H1 (cell line): ENCODE results near the gene CSNK1G3. TPM values are rescaled to one million over a fixed set of nuclear protein-coding genes. Genes with fewer than 3 reads are reported as not detected.

Experiments used
- CTCF ChIA-PET: fragments of 300-600 bp; sonication (Branson Sonifier 250); formaldehyde crosslinking; loops from one replicate; lab custom pipeline; 2021; ENCODE audit not compliant: partially characterized antibody; lab: Charles Lee
- POLR2A ChIA-PET: fragments of 300-600 bp; sonication (Branson Sonifier 250); formaldehyde crosslinking; loops from one replicate; lab custom pipeline; 2021; ENCODE audit warnings: inconsistent platforms; ENCODE audit not compliant: partially characterized antibody; lab: Charles Lee
- DNase-seq, 2 experiments: peaks; one replicate each; pipeline versions ENCODE4 v3.0.0 to v3.0.0-alpha.2; 2010 to 2022; ENCODE audit warnings: low spot score in 2 of 2, low read depth in 1 of 2, mixed read lengths in 1 of 2
- FAIRE-seq: peaks from 2 replicates; lab custom pipeline; 2011; peaks lifted over from hg19 to GRCh38; lab: Jason Lieb, UNC
- H2AFZ ChIP-seq: 2 replicates; pipeline ENCODE4 v1.8.1; 2012; ENCODE audit warnings: low read length, inconsistent platforms
- H2AK5ac ChIP-seq: 2 replicates; pipeline ENCODE4 v1.6.1; 2013; ENCODE audit warnings: low read depth, low read length
- H2BK120ac ChIP-seq: replicated peaks from 2 replicates; pipeline ENCODE3; 2013; ENCODE audit warnings: low read depth, low read length, inconsistent platforms
- H2BK12ac ChIP-seq: 2 replicates; pipeline ENCODE4 v1.6.1; 2013; ENCODE audit warnings: low read depth, low read length
- H2BK15ac ChIP-seq: 2 replicates; pipeline ENCODE4 v1.6.1; 2013; ENCODE audit warnings: low read length
- H2BK20ac ChIP-seq: 2 replicates; pipeline ENCODE4 v1.6.1; 2013; ENCODE audit warnings: low read length
- H2BK5ac ChIP-seq: 2 replicates; pipeline ENCODE4 v1.6.1; 2013; ENCODE audit warnings: low read depth, low read length
- H3K14ac ChIP-seq: 2 replicates; pipeline ENCODE4 v1.6.1; 2013; ENCODE audit warnings: inconsistent platforms; ENCODE audit not compliant: insufficient read length
- H3K18ac ChIP-seq: 2 replicates; pipeline ENCODE4 v1.6.1; 2013; ENCODE audit warnings: low read length; ENCODE audit errors: extremely low read depth
- H3K23ac ChIP-seq: 2 replicates; pipeline ENCODE4 v1.6.1; 2013; ENCODE audit warnings: inconsistent platforms; ENCODE audit not compliant: insufficient read length
- H3K23me2 ChIP-seq: 2 replicates; pipeline ENCODE4 v1.6.1; 2013; ENCODE audit warnings: low read depth, low read length
- H3K27ac ChIP-seq: 2 replicates; pipeline ENCODE4 v1.6.1; 2011; ENCODE audit warnings: low read depth, low read length, inconsistent platforms
- H3K27me3 ChIP-seq, 4 experiments: replicated peaks in 1 of 4; 1 replicate in 1 of 4; 2 replicates in 3 of 4; pipeline versions ENCODE4 v1.6.1 to v1.8.1; 2011 to 2013; ENCODE audit warnings: low read length in 3 of 4, mild to moderate bottlenecking in 3 of 4, inconsistent platforms in 2 of 4, mixed read lengths in 2 of 4, moderate library complexity in 1 of 4; ENCODE audit not compliant: control insufficient read depth in 3 of 4, insufficient read depth in 3 of 4; ENCODE audit errors: extremely low read depth in 1 of 4
- H3K36me3 ChIP-seq, 4 experiments: 2 replicates each; pipeline versions ENCODE4 v1.6.1 to v1.8.1; 2011 to 2013; ENCODE audit warnings: mild to moderate bottlenecking in 4 of 4, low read length in 3 of 4, moderate library complexity in 2 of 4, control low read depth in 1 of 4, inconsistent platforms in 1 of 4; ENCODE audit not compliant: insufficient read depth in 4 of 4, control insufficient read depth in 2 of 4
- H3K4ac ChIP-seq: replicated peaks from 2 replicates; pipeline ENCODE3; 2013; ENCODE audit warnings: low read length, low read depth, mixed read lengths, inconsistent platforms; ENCODE audit not compliant: insufficient read length
- H3K4me1 ChIP-seq, 4 experiments: replicated peaks in 1 of 4; 1 replicate in 1 of 4; 2 replicates in 3 of 4; pipeline versions ENCODE4 v1.6.1 to v1.8.1; 2011 to 2013; ENCODE audit warnings: low read length in 3 of 4, inconsistent platforms in 2 of 4, mixed read lengths in 1 of 4; ENCODE audit not compliant: insufficient read depth in 4 of 4, control insufficient read depth in 3 of 4
- H3K4me2 ChIP-seq, 2 experiments: 2 replicates each; pipeline versions ENCODE4 v1.6.1 to v1.8.1; 2011 to 2013; ENCODE audit warnings: low read depth in 2 of 2, low read length in 2 of 2, control low read depth in 1 of 2, inconsistent platforms in 1 of 2, mild to moderate bottlenecking in 1 of 2; ENCODE audit not compliant: insufficient read depth in 1 of 2
- H3K4me3 ChIP-seq, 4 experiments: fragments of 200-600, 300-600 bp in 1 of 4; sonication (generic), shearing (Covaris generic), sonication (Bioruptor Twin) in 1 of 4; 2 replicates each; pipeline versions ENCODE4 v1.5.1 to v1.8.1; 2011 to 2016; ENCODE audit warnings: low read length in 4 of 4, low read depth in 3 of 4, control low read depth in 2 of 4, inconsistent platforms in 2 of 4, mild to moderate bottlenecking in 2 of 4, mixed read lengths in 1 of 4, moderate library complexity in 1 of 4; ENCODE audit not compliant: insufficient read depth in 2 of 4; ENCODE audit errors: extremely low read depth in 1 of 4
- H3K56ac ChIP-seq: replicated peaks from 2 replicates; pipeline ENCODE3; 2013; ENCODE audit warnings: low read depth, mild to moderate bottlenecking, mixed read lengths, low read length, inconsistent platforms; ENCODE audit not compliant: insufficient read length
- H3K79me1 ChIP-seq: 2 replicates; pipeline ENCODE4 v1.6.1; 2013; ENCODE audit warnings: low read depth, low read length, control low read depth
- H3K79me2 ChIP-seq, 2 experiments: 2 replicates each; pipeline versions ENCODE4 v1.6.1 to v1.8.1; 2012 to 2013; ENCODE audit warnings: low read length in 2 of 2, mild to moderate bottlenecking in 2 of 2, inconsistent platforms in 1 of 2; ENCODE audit not compliant: insufficient read depth in 2 of 2, control insufficient read depth in 1 of 2
- H3K9ac ChIP-seq, 4 experiments: replicated peaks in 1 of 4; 1 replicate in 1 of 4; 2 replicates in 3 of 4; pipeline versions ENCODE4 v1.6.1 to v1.8.1; 2011 to 2013; ENCODE audit warnings: low read depth in 3 of 4, low read length in 3 of 4, control low read depth in 2 of 4, mild to moderate bottlenecking in 2 of 4, moderate library complexity in 2 of 4, inconsistent platforms in 1 of 4; ENCODE audit errors: extremely low read depth in 1 of 4
- H3K9me3 ChIP-seq, 2 experiments: 2 replicates each; pipeline versions ENCODE4 v1.6.1 to v1.8.1; 2012 to 2013; ENCODE audit warnings: mild to moderate bottlenecking in 2 of 2, moderate library complexity in 2 of 2, control low read depth in 1 of 2, inconsistent platforms in 1 of 2, low read depth in 1 of 2, low read length in 1 of 2, mixed read lengths in 1 of 2; ENCODE audit not compliant: insufficient read depth in 2 of 2
- H4K20me1 ChIP-seq, 2 experiments: replicated peaks in 1 of 2; 2 replicates each; pipeline versions ENCODE3 to v1.8.1; 2011 to 2013; ENCODE audit warnings: inconsistent platforms in 2 of 2, low read length in 2 of 2, mild to moderate bottlenecking in 1 of 2; ENCODE audit not compliant: insufficient read depth in 2 of 2, control insufficient read depth in 1 of 2
- H4K5ac ChIP-seq: 2 replicates; pipeline ENCODE4 v1.6.1; 2013; ENCODE audit warnings: low read length, low read depth, mixed read lengths, inconsistent platforms; ENCODE audit not compliant: insufficient read length
- H4K8ac ChIP-seq: 2 replicates; pipeline ENCODE4 v1.8.0; 2013; ENCODE audit warnings: mild to moderate bottlenecking, moderate library complexity, low read length, inconsistent platforms; ENCODE audit not compliant: insufficient read depth; ENCODE audit errors: extremely low read depth
- H4K91ac ChIP-seq: replicated peaks from 2 replicates; pipeline ENCODE3; 2013; ENCODE audit warnings: low read length, mixed read lengths, inconsistent platforms; ENCODE audit not compliant: insufficient read length
- BACH1 ChIP-seq: IDR thresholded peaks from 2 replicates; pipeline ENCODE4 v1.6.1; 2012; ENCODE audit warnings: low read length, improper control_type of control experiment
- EP300 ChIP-seq, 2 experiments: IDR thresholded peaks; 1 replicate in 1 of 2; 2 replicates in 1 of 2; pipeline ENCODE4 v1.6.1; 2011 to 2012; ENCODE audit warnings: low read depth in 2 of 2, low read length in 2 of 2, mild to moderate bottlenecking in 2 of 2, borderline replicate concordance in 1 of 2, inconsistent platforms in 1 of 2, moderate library complexity in 1 of 2
- HDAC6 ChIP-seq: IDR thresholded peaks from one replicate; pipeline ENCODE4 v1.7.1; 2012; ENCODE audit warnings: low read depth, mild to moderate bottlenecking, inconsistent platforms, low read length, moderate library complexity
- JUND ChIP-seq: IDR thresholded peaks from 2 replicates; pipeline ENCODE4 v1.6.1; 2011; ENCODE audit warnings: mild to moderate bottlenecking, improper control_type of control experiment, low read length
- MAFK ChIP-seq: IDR thresholded peaks from 2 replicates; pipeline ENCODE4 v1.6.1; 2012; ENCODE audit warnings: low read depth, mild to moderate bottlenecking, improper control_type of control experiment, low read length
- MAX ChIP-seq: IDR thresholded peaks from 2 replicates; pipeline ENCODE4 v1.6.1; 2012; ENCODE audit warnings: inconsistent platforms
- RXRA ChIP-seq: IDR thresholded peaks from 2 replicates; pipeline ENCODE4 v1.6.1; 2011; ENCODE audit warnings: low read depth, mild to moderate bottlenecking, low read length, moderate library complexity; ENCODE audit not compliant: insufficient read depth
- SAP30 ChIP-seq: fragments of 300-600 bp; sonication (generic); IDR thresholded peaks from 2 replicates; pipeline ENCODE4 v1.7.1; 2012; ENCODE audit warnings: low read length, moderate library complexity, mild to moderate bottlenecking, inconsistent platforms; ENCODE audit not compliant: insufficient read depth, insufficient replicate concordance
- YY1 ChIP-seq: IDR thresholded peaks from 2 replicates; pipeline ENCODE4 v1.6.1; 2011; ENCODE audit warnings: low read depth, mild to moderate bottlenecking, low read length
- ZNF274 ChIP-seq: IDR thresholded peaks from 2 replicates; pipeline ENCODE4 v1.7.0; 2012; ENCODE audit warnings: low read length, borderline replicate concordance; ENCODE audit errors: extremely low read depth
- WGBS, 2 experiments: shearing (Covaris generic) in 1 of 2; methylation state at CpG; one replicate each; pipeline versions ENCODE4 v1.1.6 to v1.1.7; 2013 to 2015; ENCODE audit warnings: low lambda C conversion rate in 2 of 2, mixed read lengths in 2 of 2, inconsistent platforms in 1 of 2, low coverage in 1 of 2, missing lambda C conversion rate in 1 of 2; ENCODE audit not compliant: insufficient replicate concordance in 2 of 2, insufficient coverage in 1 of 2, insufficient read length in 1 of 2; ENCODE audit errors: extremely low coverage in 1 of 2, missing lambda C conversion rate in 1 of 2; 5-methylcytosine and 5-hydroxymethylcytosine counted together
- polyA plus RNA-seq, 7 experiments: library from polyadenylated mRNA; depleted of rRNA in 3 of 7; stranded (reverse) in 5 of 7; unstranded in 2 of 7; fragments of >200 nt in 5 of 7; fragments of 200-250 nt in 2 of 7; gene quantifications; 1 replicate in 5 of 7; 2 replicates in 1 of 7; 4 replicates in 1 of 7; pipeline versions ENCODE4 v1.2.1 to v1.2.3, GENCODE V29; 2011 to 2013; ENCODE audit warnings: missing spikeins in 2 of 7, mixed read lengths in 2 of 7
- total RNA-seq: library from RNA; stranded (reverse); fragmentation: NEBNext Ultra II Directional; extraction: Animal tissue kit (Norgen Biotek cat#: 25700); gene quantifications from 2 replicates; pipeline ENCODE4 v1.2.1, GENCODE V29; 2021

Gene CSNK1G3
- total and polyA plus RNA-seq, 2 of the 8 experiments (the other 6 are each of a cell fraction or from before 2014, with no cell fraction given), result 10.6 to 58.9 TPM

DNA sequence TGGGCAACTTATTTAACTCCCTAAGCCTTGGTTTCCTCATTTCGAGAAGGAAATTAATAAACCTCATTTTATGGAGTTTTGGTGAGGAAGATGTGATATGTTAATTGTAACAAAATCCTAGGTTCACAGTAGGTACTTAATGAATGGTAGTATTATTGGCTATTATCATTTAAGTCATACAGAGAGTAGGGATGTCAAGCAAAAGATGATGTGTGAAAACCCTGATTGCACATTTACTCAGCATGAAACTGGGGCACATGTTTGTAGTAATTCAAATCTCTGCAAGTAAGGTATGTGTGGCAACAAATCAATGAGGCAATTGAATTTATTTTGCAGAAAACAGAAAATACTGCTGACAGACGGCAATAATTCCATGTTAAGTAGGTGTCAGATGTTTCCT is 127.3 kb downstream of the CSNK1G3 start:
- Histone ChIP-seq H3K56ac (no peak overlapping the region), H3K79me2 (no peaks in the 10 kb centered on the region), H3K4ac (no peak overlapping the region), H3K18ac (no peak overlapping the region), H2BK120ac (no peak overlapping the region), H2AFZ (no peak overlapping the region), H3K36me3 (no peaks in the 10 kb centered on the region), H3K9ac (no peak overlapping the region), H3K14ac (no peak overlapping the region), H2BK20ac (no peak overlapping the region), H3K23ac (no peak overlapping the region), H2BK15ac (no peak overlapping the region), H3K27ac (no peak overlapping the region), H3K23me2 (no peaks in the 10 kb centered on the region), H3K4me1 (no peaks in the 10 kb centered on the region), H4K8ac (no peak overlapping the region), H2BK5ac (no peak overlapping the region), H4K91ac (no peak overlapping the region), H3K4me3 (no peak overlapping the region), H3K79me1 (no peaks in the 10 kb centered on the region), H3K4me2 (no peak overlapping the region), H2BK12ac (no peak overlapping the region), H4K5ac (no peak overlapping the region), H2AK5ac (no peak overlapping the region), H3K9me3 (peaks cover 0 to 2% of the 10 kb centered on the region in 2 experiments; a peak in 1 of 4 replicates), H4K20me1 (no peaks in the 10 kb centered on the region), H3K27me3 (no peaks in the 10 kb centered on the region)
- TF ChIP-seq EP300 (IDR thresholded peaks at IDR 0.05; ENCODE audit: borderline replicate concordance in 1 of 2, low read depth in 2 of 2, low read length in 2 of 2) (no peak), RXRA (no peak), JUND (no peak), MAX (no peak), YY1 (no peak), ZNF274 (no peak), HDAC6 (no peak), SAP30 (no peak), BACH1 (no peak), MAFK (no peak)
- WGBS, 2 experiments, result 86% methylated on average over 2 of the region's 2 CpGs; no CpG with 5 or more reads in 1 of the 2 experiments
- POLR2A ChIA-PET, result no interaction called here
- no peak for DNase-seq
- no peak for FAIRE-seq
- CTCF ChIA-PET, result no interaction called here
